Erythroblast (primary cell): ENCODE measurements around the gene REV3L.

Source experiments
- GATA1 ChIP-seq: IDR thresholded peaks from 2 replicates; pipeline ENCODE4 v1.6.1; 2011; ENCODE audit warnings: low read depth, mild to moderate bottlenecking, control low read depth, low read length, moderate library complexity
- POLR2A ChIP-seq: IDR thresholded peaks from 2 replicates; pipeline ENCODE4 v1.6.1; 2011; ENCODE audit warnings: mild to moderate bottlenecking, low read length

GRCh38 chr6:111278731-111279130 lies 204.3 kb downstream of the REV3L start:
- TF ChIP-seq POLR2A (no peak), GATA1 (no peak)
